Activated CD4-positive, CD25-positive, alpha-beta regulatory T cell treated with anti-CD3 and anti-CD28 coated beads, Interleukin-2, amount 50 U/mL, for 72 hours (primary cell): Measurements from ENCODE around the gene TMEM174.

ENCODE experiments used
- DNase-seq: peaks from one replicate; pipeline ENCODE4 v3.0.0; 2021

The TMEM174 gene

GRCh38 chr5:73154208-73155006, 18.6 kb upstream of the TMEM174 start:
- DNase-seq, result no peak

- no peak for DNase-seq
Observed at GRCh38 chr5:73155271-73156222, 17.4 kb upstream of the TMEM174 start.

GRCh38 chr5:73157414-73158303, 15.3 kb upstream of the TMEM174 start:
- DNase-seq, result no peak

GRCh38 chr5:73158313-73158712, 14.7 kb upstream of the TMEM174 start:
- DNase-seq, result no peak

GRCh38 chr5:73160239-73160671, 12.7 kb upstream of the TMEM174 start:
- DNase-seq, result no peak

- DNase-seq, result no peak
Observed at GRCh38 chr5:73170522-73170921, 2.5 kb upstream of the TMEM174 start.

- DNase-seq, result no peak
Observed at GRCh38 chr5:73171495-73171894, 1.5 kb upstream of the TMEM174 start.

GRCh38 chr5:73174100-73174815, 1.3 kb downstream of the TMEM174 start:
- no peak for DNase-seq

GRCh38 chr5:73176250-73176649, 3.3 kb downstream of the TMEM174 start:
- no peak for DNase-seq

- DNase-seq, result no peak
Observed at GRCh38 chr5:73178265-73178664, 5.3 kb downstream of the TMEM174 start.

GRCh38 chr5:73179730-73180129, 6.7 kb downstream of the TMEM174 start:
- no peak for DNase-seq

- DNase-seq, result no peak
Observed at GRCh38 chr5:73180566-73180965, 7.6 kb downstream of the TMEM174 start.

- no peak for DNase-seq
Observed at GRCh38 chr5:73182307-73182706, 9.3 kb downstream of the TMEM174 start.

GRCh38 chr5:73183000-73183399, 10.0 kb downstream of the TMEM174 start:
- DNase-seq, result no peak

GRCh38 chr5:73183481-73183891, 10.5 kb downstream of the TMEM174 start:
- no peak for DNase-seq

- DNase-seq, result no peak
Observed at GRCh38 chr5:73186976-73187375, 14.0 kb downstream of the TMEM174 start.

- DNase-seq, result no peak
Observed at GRCh38 chr5:73188764-73189531, 16.0 kb downstream of the TMEM174 start.

GRCh38 chr5:73189871-73190376, 16.9 kb downstream of the TMEM174 start:
- no peak for DNase-seq

- DNase-seq, result no peak
Observed at GRCh38 chr5:73192370-73192769, 19.4 kb downstream of the TMEM174 start.

- no peak for DNase-seq
Observed at GRCh38 chr5:73193592-73193991, 20.6 kb downstream of the TMEM174 start.

- DNase-seq, result no peak
Observed at GRCh38 chr5:73196201-73196600, 23.2 kb downstream of the TMEM174 start.
